Nephron progenitor cell (in vitro differentiated cells): Measurements from ENCODE around the gene SLC41A3.

ENCODE experiments used
- DNase-seq: peaks from one replicate; pipeline ENCODE4 v3.0.0; 2021
- H3K27ac Mint-ChIP-seq: 2 replicates; pipeline ENCODE4 v1.8.0; 2021; ENCODE audit warnings: mild to moderate bottlenecking, moderate library complexity, mixed read lengths
- H3K27me3 Mint-ChIP-seq: 2 replicates; pipeline ENCODE4 v1.8.0; 2021; ENCODE audit warnings: mild to moderate bottlenecking, low read depth, mixed read lengths; ENCODE audit not compliant: poor library complexity
- H3K36me3 Mint-ChIP-seq: 2 replicates; pipeline ENCODE4 v1.8.0; 2021; ENCODE audit warnings: low read depth, mixed read lengths
- H3K4me1 Mint-ChIP-seq: 2 replicates; pipeline ENCODE4 v1.8.0; 2021; ENCODE audit warnings: mixed read lengths
- H3K4me3 Mint-ChIP-seq: 2 replicates; pipeline ENCODE4 v1.8.0; 2021; ENCODE audit warnings: mild to moderate bottlenecking, moderate library complexity, mixed read lengths
- H3K9me3 Mint-ChIP-seq: 2 replicates; pipeline ENCODE4 v1.8.0; 2021; ENCODE audit warnings: mild to moderate bottlenecking, moderate library complexity, mixed read lengths
- TF ChIP-seq, protein P1 (sequence below): fragments of 200-600 bp; sonication (generic); IDR thresholded peaks from 2 replicates; pipeline ENCODE4 v1.5.0; 2021; ENCODE audit warnings: antibody characterized with exemption

SLC41A3 gene

DNA sequence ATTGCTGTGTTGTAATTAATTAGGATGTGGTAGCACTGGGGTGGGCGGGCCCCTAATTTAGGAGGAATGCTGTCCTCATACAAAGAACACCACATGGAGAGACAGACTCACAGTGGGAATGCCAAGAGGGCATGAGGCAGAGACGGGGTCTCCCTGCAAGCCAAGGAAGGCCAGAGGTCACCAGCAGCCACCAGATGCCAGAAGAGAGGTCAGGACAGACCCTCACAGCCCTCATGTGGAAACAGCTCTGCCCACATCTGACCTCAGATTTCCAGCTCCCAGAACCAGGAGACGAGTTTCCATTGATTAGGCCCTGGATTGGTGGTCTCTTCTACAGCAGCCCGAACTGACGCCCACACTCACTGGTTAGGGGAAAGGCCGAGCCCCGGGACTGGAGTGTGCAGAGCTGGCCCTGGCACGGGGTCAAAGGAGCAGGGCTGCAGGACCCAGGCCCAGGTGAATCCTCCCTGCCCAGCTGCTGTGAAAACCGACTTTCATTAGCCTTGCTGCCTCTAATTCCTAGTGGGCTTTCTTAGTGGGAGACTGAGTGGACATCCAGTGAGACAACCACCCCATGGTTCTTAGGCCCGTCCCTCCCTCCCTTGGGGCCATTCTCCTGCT lies 43.0 kb upstream of the SLC41A3 start:
- Mint-ChIP-seq H3K9me3 (no peaks in the 10 kb centered on the region), H3K27ac (no peak overlapping the region), H3K36me3 (no peaks in the 10 kb centered on the region), H3K4me1 (peaks cover 28% of the 10 kb centered on the region), H3K4me3 (no peak overlapping the region), H3K27me3 (peaks cover 12% of the 10 kb centered on the region)
- TF ChIP-seq, protein P1, sequence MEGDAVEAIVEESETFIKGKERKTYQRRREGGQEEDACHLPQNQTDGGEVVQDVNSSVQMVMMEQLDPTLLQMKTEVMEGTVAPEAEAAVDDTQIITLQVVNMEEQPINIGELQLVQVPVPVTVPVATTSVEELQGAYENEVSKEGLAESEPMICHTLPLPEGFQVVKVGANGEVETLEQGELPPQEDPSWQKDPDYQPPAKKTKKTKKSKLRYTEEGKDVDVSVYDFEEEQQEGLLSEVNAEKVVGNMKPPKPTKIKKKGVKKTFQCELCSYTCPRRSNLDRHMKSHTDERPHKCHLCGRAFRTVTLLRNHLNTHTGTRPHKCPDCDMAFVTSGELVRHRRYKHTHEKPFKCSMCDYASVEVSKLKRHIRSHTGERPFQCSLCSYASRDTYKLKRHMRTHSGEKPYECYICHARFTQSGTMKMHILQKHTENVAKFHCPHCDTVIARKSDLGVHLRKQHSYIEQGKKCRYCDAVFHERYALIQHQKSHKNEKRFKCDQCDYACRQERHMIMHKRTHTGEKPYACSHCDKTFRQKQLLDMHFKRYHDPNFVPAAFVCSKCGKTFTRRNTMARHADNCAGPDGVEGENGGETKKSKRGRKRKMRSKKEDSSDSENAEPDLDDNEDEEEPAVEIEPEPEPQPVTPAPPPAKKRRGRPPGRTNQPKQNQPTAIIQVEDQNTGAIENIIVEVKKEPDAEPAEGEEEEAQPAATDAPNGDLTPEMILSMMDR = no peak
- DNase-seq = peak; percentile 1

DNA sequence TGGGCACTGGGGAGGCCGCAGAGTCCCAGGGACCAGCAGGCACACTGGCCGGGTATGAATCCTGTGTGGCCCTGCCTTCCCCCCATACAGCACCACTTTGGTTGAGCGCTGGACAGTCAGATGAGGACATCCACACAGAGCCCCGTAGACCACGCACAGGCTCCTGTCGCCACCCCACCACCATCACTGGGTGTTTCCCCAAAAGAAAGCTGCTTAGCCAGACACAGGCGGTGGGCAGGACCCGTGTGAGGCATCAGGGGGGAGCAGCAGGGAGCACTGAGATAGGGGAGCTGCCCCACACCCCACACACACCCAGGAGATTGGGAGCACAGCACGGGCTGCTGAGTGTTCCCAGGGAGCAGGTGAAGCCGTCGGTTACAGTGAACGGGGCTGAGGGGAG lies 42.4 kb upstream of the SLC41A3 start:
- H3K4me3 Mint-ChIP-seq = no peak overlapping the region
- DNase-seq = no peak
- peaks cover 14% of the 10 kb centered on the region for H3K27me3 Mint-ChIP-seq
- H3K9me3 Mint-ChIP-seq = no peaks in the 10 kb centered on the region
- H3K4me1 Mint-ChIP-seq = peaks cover 23% of the 10 kb centered on the region
- TF ChIP-seq, protein P1 = no peak
- H3K27ac Mint-ChIP-seq = no peak overlapping the region
- H3K36me3 Mint-ChIP-seq = no peaks in the 10 kb centered on the region

DNA sequence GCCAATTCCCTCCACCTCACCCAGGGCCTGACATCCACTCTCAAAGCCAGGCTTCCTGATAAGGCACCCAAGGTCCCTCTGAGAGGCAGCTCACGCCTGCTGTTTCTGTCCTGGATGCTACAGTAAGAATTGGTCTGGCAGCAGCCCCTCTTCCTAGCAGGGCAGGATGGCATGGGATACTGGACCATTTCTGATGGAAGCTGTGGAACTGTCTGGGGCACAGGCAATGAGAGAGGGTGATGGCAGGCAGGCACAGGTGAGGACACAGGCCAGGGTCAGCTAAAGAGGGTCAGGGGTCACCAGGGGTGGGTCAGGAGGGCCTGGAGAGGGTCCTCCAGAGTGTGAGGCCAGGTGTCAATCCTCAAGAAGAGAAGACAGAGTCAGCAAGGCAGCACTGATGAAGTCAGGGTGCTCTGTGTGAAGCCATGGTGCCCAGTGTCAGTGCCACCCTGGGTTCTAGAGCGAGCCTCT lies 41.9 kb upstream of the SLC41A3 start:
- Mint-ChIP-seq H3K4me3 (no peak overlapping the region), H3K27ac (no peak overlapping the region), H3K36me3 (no peaks in the 10 kb centered on the region), H3K9me3 (no peaks in the 10 kb centered on the region), H3K27me3 (peaks cover 14% of the 10 kb centered on the region), H3K4me1 (peaks cover 23% of the 10 kb centered on the region)
- DNase-seq = no peak
- TF ChIP-seq, protein P1 = no peak

DNA sequence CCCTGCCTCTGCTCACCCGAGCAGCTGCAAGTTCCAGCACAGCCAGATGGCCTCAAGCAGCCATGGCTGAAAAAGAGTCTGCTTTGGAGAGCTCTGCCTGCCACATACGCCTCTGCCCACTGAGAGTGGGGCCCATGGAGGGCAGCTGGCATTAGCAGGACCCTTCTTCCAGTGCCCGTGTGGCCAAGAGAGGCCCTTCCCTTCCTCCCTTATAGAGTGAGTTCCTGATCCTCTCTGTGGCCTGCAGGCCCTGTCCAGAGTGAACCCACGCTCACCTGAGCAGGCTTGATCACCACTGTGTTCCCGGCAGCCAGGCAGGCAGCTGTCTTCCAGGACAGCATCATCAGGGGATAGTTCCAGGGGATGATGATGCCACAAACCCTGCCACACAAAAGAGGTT lies 41.4 kb upstream of the SLC41A3 start:
- H3K9me3 Mint-ChIP-seq = no peaks in the 10 kb centered on the region
- H3K4me3 Mint-ChIP-seq = no peak overlapping the region
- no peak overlapping the region for H3K27ac Mint-ChIP-seq
- TF ChIP-seq, protein P1 = no peak
- H3K27me3 Mint-ChIP-seq = peaks cover 14% of the 10 kb centered on the region
- DNase-seq = no peak
- H3K4me1 Mint-ChIP-seq = peaks cover 23% of the 10 kb centered on the region
- no peaks in the 10 kb centered on the region for H3K36me3 Mint-ChIP-seq

DNA sequence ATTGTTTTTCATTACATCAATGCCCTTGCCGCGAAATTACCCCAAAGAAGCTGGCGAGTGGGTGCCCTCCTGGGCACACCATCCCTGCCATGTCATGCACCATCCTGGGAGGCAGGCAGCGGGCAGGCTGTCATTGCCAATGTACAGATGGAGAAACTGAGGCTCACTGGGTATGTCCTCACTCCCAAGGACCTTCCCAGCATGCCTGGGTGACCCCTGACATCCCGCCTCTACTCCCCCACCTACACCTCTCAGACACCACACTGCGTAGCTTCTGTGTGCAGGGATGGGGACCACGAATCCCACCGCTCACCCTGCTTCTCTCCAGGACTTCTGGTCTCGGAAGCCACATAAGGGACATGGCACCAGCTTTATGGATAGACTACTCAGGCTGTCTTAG lies 41.0 kb upstream of the SLC41A3 start:
- H3K9me3 Mint-ChIP-seq = no peaks in the 10 kb centered on the region
- H3K4me1 Mint-ChIP-seq = peaks cover 23% of the 10 kb centered on the region
- no peaks in the 10 kb centered on the region for H3K36me3 Mint-ChIP-seq
- no peak overlapping the region for H3K27ac Mint-ChIP-seq
- TF ChIP-seq, protein P1 = no peak
- no peak overlapping the region for H3K4me3 Mint-ChIP-seq
- H3K27me3 Mint-ChIP-seq = peaks cover 11% of the 10 kb centered on the region
- DNase-seq = no peak
